ENCODE data around the gene ZFP2. TPM values are rescaled to one million over a fixed set of nuclear protein-coding genes. Genes with fewer than 3 reads are reported as not detected.

The ZFP2 gene
- total and polyA plus RNA-seq, 10 of the 15 experiments (the other 5 are each of a cell fraction or from before 2014, with no cell fraction given) = 0.08 to 0.26 (median 0.10) TPM; not detected in 7

DNA sequence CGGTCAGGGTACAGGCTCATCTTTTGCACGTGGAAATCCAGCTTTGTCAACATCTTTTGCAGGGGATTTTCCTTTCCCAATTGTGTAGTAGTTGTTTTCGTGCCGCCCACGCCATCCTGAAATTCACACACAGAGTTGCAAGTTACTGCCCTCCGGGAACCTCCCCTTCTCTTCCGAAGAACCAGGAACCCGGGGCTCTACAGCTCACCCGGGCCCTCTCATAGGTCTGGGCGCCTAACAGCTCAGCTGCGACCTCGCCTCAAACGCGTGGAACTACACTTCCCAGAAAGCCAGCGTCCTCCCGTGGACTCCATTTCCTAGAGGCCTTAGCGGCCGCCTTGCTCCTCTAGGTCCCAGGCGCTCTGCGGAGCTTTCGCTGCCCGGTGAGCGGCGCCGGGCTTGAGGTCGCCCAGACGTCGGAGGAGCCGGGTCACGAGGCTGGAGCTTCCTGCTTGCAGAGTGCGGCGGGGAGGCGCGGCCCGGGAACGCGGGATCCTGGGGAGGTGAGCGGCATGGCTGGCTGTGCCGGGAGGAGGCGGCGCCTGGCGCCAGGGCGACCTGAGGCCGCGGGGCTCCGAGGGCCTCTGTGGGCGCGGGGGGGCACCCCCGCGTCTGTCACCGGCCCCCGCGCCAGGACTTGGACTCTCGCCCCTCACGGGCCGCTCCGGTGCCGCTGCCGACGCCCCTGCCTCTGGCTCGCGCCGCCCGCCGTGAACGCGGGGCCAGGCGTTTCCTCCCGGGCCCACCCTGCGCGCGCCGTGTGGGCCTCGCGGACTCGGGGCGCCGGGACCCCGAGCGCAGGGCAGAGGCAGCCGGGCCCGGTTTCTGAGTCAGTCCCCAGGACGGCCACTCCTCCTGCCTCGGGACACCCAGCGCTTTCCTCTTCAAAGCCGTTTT, 35.8 kb upstream of the ZFP2 start, which contains the start of gene ZNF354B (continued):
- peak; percentile 73; the same call in 1 of the 2 replicates for TF ChIP-seq BACH1 (IDR thresholded peaks at IDR 0.05; ENCODE audit: borderline replicate concordance)
- TF ChIP-seq CREM (IDR thresholded peaks at IDR 0.05; ENCODE audit: low read depth) = peak; percentile 91
- TF ChIP-seq ZNF207 (IDR thresholded peaks at IDR 0.05; ENCODE audit: borderline replicate concordance) = peak; percentile 56; the same call in 1 of the 2 replicates
- peak; percentile 93 for TF ChIP-seq SIX5 (IDR thresholded peaks at IDR 0.05; ENCODE audit: low read depth, low read length, severe bottlenecking)
- peak; percentile 64; the same call in 1 of the 2 replicates for TF ChIP-seq TCF12 (IDR thresholded peaks at IDR 0.05; ENCODE audit: low read depth, low read length)
- TF ChIP-seq CBX5 (IDR thresholded peaks at IDR 0.05; ENCODE audit: low read depth) = peak; percentile 64; the same call in 1 of the 2 replicates
- 0 out of 2 replicates have a peak, but pooled peaks have one; percentile 14 for TF ChIP-seq EED (IDR thresholded peaks at IDR 0.05; ENCODE audit: low read depth)
- TF ChIP-seq, protein P1, sequence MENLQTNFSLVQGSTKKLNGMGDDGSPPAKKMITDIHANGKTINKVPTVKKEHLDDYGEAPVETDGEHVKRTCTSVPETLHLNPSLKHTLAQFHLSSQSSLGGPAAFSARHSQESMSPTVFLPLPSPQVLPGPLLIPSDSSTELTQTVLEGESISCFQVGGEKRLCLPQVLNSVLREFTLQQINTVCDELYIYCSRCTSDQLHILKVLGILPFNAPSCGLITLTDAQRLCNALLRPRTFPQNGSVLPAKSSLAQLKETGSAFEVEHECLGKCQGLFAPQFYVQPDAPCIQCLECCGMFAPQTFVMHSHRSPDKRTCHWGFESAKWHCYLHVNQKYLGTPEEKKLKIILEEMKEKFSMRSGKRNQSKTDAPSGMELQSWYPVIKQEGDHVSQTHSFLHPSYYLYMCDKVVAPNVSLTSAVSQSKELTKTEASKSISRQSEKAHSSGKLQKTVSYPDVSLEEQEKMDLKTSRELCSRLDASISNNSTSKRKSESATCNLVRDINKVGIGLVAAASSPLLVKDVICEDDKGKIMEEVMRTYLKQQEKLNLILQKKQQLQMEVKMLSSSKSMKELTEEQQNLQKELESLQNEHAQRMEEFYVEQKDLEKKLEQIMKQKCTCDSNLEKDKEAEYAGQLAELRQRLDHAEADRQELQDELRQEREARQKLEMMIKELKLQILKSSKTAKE (IDR thresholded peaks at IDR 0.05; ENCODE audit: low read depth, poor library complexity, severe bottlenecking) = no peak
- TF ChIP-seq GATAD2B (conservative IDR thresholded peaks at IDR 0.05; ENCODE audit: low read depth) = peak; percentile 89; the same call in 1 of the 2 replicates
- TF ChIP-seq ZBTB40 (IDR thresholded peaks at IDR 0.05; ENCODE audit: borderline replicate concordance) = peak; percentile 43; the same call in 1 of the 2 replicates
- TF ChIP-seq RUNX3 (IDR thresholded peaks at IDR 0.05; ENCODE audit: low read length) = peak; percentile 21; the same call in 1 of the 2 replicates
- 0 out of 3 replicates have a peak, but pooled peaks have one; percentile 29 for TF ChIP-seq POU2F2 (IDR thresholded peaks at IDR 0.05; ENCODE audit: borderline replicate concordance, low read depth, low read length)
- TF ChIP-seq ELK1 (IDR thresholded peaks at IDR 0.05; ENCODE audit: low read depth, low read length) = 0 out of 2 replicates have a peak, but pooled peaks have one; percentile 47
- TF ChIP-seq ZNF24 (IDR thresholded peaks at IDR 0.05) = 0 out of 2 replicates have a peak, but pooled peaks have one; percentile 40
- peak; percentile 48; the same call in 1 of the 2 replicates for TF ChIP-seq POLR2AphosphoS5 (IDR thresholded peaks at IDR 0.05; ENCODE audit: low read length)
- peak; percentile 55 for TF ChIP-seq RELA (IDR thresholded peaks at IDR 0.05; ENCODE audit: borderline replicate concordance, partially characterized antibody)
- TF ChIP-seq NFYA (IDR thresholded peaks at IDR 0.05; ENCODE audit: borderline replicate concordance, low read depth, low read length) = no peak
- TF ChIP-seq MXI1 (IDR thresholded peaks at IDR 0.05; ENCODE audit: low read depth, low read length) = peak; percentile 73; the same call in 1 of the 2 replicates
- TF ChIP-seq CHD2 (IDR thresholded peaks at IDR 0.05; ENCODE audit: borderline replicate concordance, low read depth, low read length) = peak; percentile 32; the same call in 1 of the 2 replicates
- TF ChIP-seq SMARCA5 (IDR thresholded peaks at IDR 0.05) = peak; percentile 83; the same call in 1 of the 2 replicates
- TF ChIP-seq STAT1 (conservative IDR thresholded peaks at IDR 0.05) = 0 out of 2 replicates have a peak, but pooled peaks have one; percentile 26
- TF ChIP-seq KLF5 (IDR thresholded peaks at IDR 0.05; ENCODE audit: partially characterized antibody) = peak; percentile 60

Data from GM12878 (cell line).